WI38 (cell line): Measurements from ENCODE around the gene LIPH.
"Not testable (repeated sequence)": the region's sequence is repeated elsewhere in the genome, so short reads cannot be mapped to it uniquely, and the experiment has no call there.

Experiments used
- H3K4me3 ChIP-seq: 2 replicates; pipeline ENCODE4 v1.5.1; 2011; ENCODE audit warnings: low read depth, mild to moderate bottlenecking, control low read depth, low read length
- TF ChIP-seq, protein P1 (sequence below): IDR thresholded peaks from 2 replicates; pipeline ENCODE4 v1.5.1; 2012; ENCODE audit warnings: low read depth, mild to moderate bottlenecking, control low read depth, low read length

LIPH gene

DNA sequence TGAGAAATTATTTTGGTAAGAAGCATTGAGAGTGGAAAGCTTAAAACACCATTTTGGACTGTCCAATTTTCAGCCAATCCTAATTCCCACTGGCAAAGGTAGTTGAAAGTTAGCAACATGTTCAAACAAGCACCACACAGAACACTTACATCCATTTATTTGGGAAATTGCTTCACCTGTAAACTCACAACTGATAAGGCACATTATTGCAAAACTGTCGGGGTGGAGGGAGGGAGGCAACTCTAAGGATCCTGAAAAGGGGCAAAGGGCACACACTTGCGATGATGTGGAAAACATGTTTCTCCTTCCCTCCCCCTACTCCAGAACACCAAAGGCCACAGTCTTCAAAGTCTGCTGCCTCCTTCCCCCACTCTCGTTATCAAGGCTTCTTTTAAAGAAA, 62.9 kb downstream of the LIPH start:
- H3K4me3 ChIP-seq, result no peak overlapping the region
- TF ChIP-seq, protein P1, sequence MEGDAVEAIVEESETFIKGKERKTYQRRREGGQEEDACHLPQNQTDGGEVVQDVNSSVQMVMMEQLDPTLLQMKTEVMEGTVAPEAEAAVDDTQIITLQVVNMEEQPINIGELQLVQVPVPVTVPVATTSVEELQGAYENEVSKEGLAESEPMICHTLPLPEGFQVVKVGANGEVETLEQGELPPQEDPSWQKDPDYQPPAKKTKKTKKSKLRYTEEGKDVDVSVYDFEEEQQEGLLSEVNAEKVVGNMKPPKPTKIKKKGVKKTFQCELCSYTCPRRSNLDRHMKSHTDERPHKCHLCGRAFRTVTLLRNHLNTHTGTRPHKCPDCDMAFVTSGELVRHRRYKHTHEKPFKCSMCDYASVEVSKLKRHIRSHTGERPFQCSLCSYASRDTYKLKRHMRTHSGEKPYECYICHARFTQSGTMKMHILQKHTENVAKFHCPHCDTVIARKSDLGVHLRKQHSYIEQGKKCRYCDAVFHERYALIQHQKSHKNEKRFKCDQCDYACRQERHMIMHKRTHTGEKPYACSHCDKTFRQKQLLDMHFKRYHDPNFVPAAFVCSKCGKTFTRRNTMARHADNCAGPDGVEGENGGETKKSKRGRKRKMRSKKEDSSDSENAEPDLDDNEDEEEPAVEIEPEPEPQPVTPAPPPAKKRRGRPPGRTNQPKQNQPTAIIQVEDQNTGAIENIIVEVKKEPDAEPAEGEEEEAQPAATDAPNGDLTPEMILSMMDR, result no peak

DNA sequence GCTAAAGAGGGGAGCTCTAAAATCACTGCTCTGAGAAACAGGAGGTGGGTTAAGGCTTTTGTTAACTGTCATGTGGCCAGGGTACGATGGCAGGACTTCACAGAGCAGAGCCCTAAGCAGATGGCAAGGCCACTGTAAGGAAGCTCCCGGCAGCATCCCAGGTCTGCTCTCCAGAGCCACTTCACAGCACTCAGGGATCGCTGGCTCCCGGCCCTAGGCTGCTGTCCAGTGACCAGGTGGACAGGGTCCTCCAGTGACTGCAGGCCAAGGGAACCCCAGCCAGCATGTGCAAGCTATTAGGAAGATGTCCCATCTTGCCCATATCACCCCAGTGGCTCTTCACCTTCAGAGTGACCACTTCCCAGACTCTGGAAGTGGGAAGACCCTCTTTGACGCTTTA, 63.9 kb downstream of the LIPH start:
- no peak overlapping the region for H3K4me3 ChIP-seq
- TF ChIP-seq, protein P1, result no peak

DNA sequence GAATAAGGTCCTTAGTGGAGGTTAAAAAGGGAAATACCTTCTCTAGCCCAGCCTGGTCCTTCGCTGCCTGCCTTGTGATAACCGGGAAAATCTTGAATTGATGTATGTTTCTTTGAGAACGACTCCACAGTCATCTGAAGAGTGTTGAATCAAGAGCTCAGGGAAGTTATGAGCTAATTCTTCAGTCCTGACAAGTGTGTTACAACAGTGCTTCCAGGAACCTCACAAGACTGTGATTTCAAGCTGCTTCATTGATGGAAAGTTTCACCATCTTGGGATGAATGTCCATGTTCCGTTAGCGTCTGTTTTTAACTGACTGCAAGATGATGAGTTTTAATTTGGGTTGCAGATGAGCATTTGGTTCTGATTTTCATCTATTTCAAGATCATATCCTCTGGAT, 66.0 kb downstream of the LIPH start:
- TF ChIP-seq, protein P1, result no peak
- no peak overlapping the region for H3K4me3 ChIP-seq

GRCh38 chr3:185484296-185484695, 68.1 kb downstream of the LIPH start:
- TF ChIP-seq, protein P1, result no peak

DNA sequence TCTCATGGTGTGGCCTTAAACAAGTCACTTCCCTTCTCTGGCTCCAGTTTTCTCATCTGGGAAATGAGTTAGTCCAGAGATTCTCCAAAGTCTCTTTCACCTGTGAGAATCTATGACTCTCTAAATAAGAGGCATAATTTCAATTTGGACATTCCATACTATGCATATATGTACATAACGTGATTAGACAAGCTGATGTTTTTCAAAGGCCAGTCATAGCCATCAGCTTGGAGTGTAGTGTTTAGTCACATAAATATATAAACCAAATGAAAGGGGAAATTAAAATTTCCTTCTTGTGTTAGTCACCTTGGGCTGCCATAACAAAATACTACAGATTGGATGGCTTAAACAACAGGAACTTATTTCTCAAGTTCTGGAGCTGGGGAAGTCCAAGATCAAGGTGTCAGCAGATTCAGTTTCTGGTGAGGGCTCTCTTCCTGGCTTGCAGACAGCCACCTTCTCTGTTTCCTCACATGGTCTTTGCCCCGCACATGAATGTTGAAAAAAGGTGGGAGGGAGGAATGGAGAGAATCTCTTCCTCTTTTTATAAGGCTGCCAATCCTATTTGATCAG, 72.9 kb downstream of the LIPH start:
- TF ChIP-seq, protein P1, result no peak
- no peak overlapping the region for H3K4me3 ChIP-seq

More at GRCh38 chr3:185484296-185484695, 68.1 kb downstream of the LIPH start:
- no peak overlapping the region for H3K4me3 ChIP-seq

- no peak overlapping the region for H3K4me3 ChIP-seq
- TF ChIP-seq, protein P1, result no peak
These were observed 75.1 kb downstream of the LIPH start for GRCh38 chr3:185477316-185477715.

DNA sequence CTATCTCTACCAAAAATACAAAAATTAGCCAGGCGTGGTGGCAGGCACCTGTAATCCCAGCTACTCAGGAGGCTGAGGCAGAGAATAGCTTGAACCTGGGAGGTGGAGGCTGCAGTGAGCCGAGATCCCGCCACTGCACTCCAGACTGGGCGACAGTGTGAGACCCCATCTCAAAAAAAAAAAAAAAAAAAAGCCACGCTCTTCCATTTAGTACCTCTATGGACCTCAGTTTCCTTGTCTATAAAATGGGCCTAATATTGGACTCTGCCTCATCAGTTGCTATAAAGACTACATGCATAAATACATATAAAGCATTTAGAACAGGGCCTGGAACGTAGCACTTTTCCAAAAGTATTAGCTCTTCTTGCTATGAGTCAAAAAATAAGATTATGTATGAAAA, 77.5 kb downstream of the LIPH start:
- H3K4me3 ChIP-seq, result not testable (repeated sequence)

DNA sequence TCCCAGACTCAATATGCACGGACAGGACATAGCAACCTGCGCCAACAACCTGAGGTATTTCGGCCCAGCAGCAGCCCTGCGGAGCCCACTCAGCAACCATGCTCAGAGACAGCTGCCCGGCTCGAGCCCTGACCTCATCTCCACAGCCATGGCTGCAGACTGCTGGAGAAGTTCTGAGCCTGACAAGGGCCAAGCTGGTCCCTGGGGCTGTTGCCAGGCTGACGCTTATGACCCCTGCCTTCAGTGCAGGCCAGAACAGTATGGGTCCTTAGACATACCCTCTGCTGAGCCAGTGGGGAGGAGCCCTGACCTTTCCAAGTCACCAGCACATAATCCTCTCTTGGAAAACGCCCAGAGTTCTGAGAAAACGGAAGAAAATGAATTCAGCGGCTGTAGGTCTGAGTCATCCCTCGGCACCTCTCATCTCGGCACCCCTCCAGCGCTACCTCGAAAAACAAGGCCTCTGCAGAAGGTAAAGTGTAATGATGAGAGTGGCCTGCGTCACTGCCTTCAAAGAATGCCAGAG, 79.0 kb downstream of the LIPH start:
- TF ChIP-seq, protein P1, result no peak
- H3K4me3 ChIP-seq, result no peak overlapping the region
